ENCODE results near the gene SYNE1.

GRCh38 chr6:152484806-152485205 is 152.4 kb downstream of the SYNE1 start:
- no peak for TF ChIP-seq E2F6 (IDR thresholded peaks at IDR 0.05; ENCODE audit: borderline replicate concordance, low read depth)
- no peak for TF ChIP-seq BCL3 (IDR thresholded peaks at IDR 0.05)
- TF ChIP-seq BHLHE40 (IDR thresholded peaks at IDR 0.05; ENCODE audit: low read depth, low read length) = no peak
- no peak for TF ChIP-seq MYC (IDR thresholded peaks at IDR 0.05; ENCODE audit: borderline replicate concordance, low read length)
- TF ChIP-seq CTCF (IDR thresholded peaks at IDR 0.05) = no peak
- no peak for TF ChIP-seq HMGXB4 (CRISPR knock-in tag; IDR thresholded peaks at IDR 0.05; ENCODE audit: borderline replicate concordance)
- TF ChIP-seq POLR2A (IDR thresholded peaks at IDR 0.05; ENCODE audit: low read length) = no peak
- no peak for TF ChIP-seq EP300 (IDR thresholded peaks at IDR 0.05)
- TF ChIP-seq JUN (IDR thresholded peaks at IDR 0.05) = no peak

Measured in A549 (cell line).